NCI-H748 treated with DMSO at 0.1 percent for 48 hours (cell line): ENCODE results near the gene ZIC2.

Source experiments
- DNase-seq: peaks from one replicate; lab custom pipeline; 2025; lab: John Stamatoyannopoulos, UW

Gene ZIC2

GRCh38 chr13:99959540-99960230 is 21.9 kb upstream of the ZIC2 start:
- DNase-seq = no peak

- DNase-seq = peak; percentile 60
Observed at GRCh38 chr13:99960663-99961311, 20.8 kb upstream of the ZIC2 start.

GRCh38 chr13:99961636-99962035 is 19.9 kb upstream of the ZIC2 start:
- no peak for DNase-seq

GRCh38 chr13:99962242-99962641 is 19.3 kb upstream of the ZIC2 start:
- peak; percentile 46 for DNase-seq

- no peak for DNase-seq
Observed at GRCh38 chr13:99963816-99964339, 17.7 kb upstream of the ZIC2 start.

- DNase-seq = no peak
Observed at GRCh38 chr13:99965329-99966000, 16.1 kb upstream of the ZIC2 start.

GRCh38 chr13:99966064-99966805 is 15.3 kb upstream of the ZIC2 start:
- DNase-seq = no peak

- DNase-seq = no peak
Observed at GRCh38 chr13:99967498-99967868, 14.1 kb upstream of the ZIC2 start.

GRCh38 chr13:99967869-99968520 is 13.6 kb upstream of the ZIC2 start:
- no peak for DNase-seq

- DNase-seq = no peak
Observed at GRCh38 chr13:99968521-99969452, 12.8 kb upstream of the ZIC2 start.

- DNase-seq = no peak
Observed at GRCh38 chr13:99969453-99969918, 12.1 kb upstream of the ZIC2 start.

GRCh38 chr13:99969919-99970650 is 11.5 kb upstream of the ZIC2 start:
- peak; percentile 52 for DNase-seq

GRCh38 chr13:99970651-99971575 is 10.7 kb upstream of the ZIC2 start:
- no peak for DNase-seq

GRCh38 chr13:99971576-99972189 is 9.9 kb upstream of the ZIC2 start, which contains the start of gene ZIC5:
ZIC5 (minus strand) TSS chr13:99971767; CDS start chr13:99971603, 164 bp downstream.
- peak; percentile 59 for DNase-seq

GRCh38 chr13:99972190-99972731 is 9.3 kb upstream of the ZIC2 start:
- DNase-seq = no peak

GRCh38 chr13:99973163-99973807 is 8.3 kb upstream of the ZIC2 start:
- no peak for DNase-seq

GRCh38 chr13:99973808-99974185 is 7.8 kb upstream of the ZIC2 start:
- no peak for DNase-seq
